Activated CD8-positive, alpha-beta memory T cell treated with anti-CD3 and anti-CD28 coated beads for 4 hours (primary cell): ENCODE data around the gene VARS1.
"Not testable (repeated sequence)": the region's sequence is repeated elsewhere in the genome, so short reads cannot be mapped to it uniquely, and the experiment has no call there.

Experiments
- DNase-seq, 2 donors: peaks; one replicate each; pipeline ENCODE4 v3.0.0-alpha.2; 2020; ENCODE audit warnings: low read depth in 2 of 2

VARS1 gene

GRCh38 chr6:31795616-31796298 is at the start of gene VARS1:
Gene VARS1, minus strand, starts transcription at chr6:31795752. Its CDS starts 535 bp downstream, at chr6:31795217.
- peak; percentile 64 to 65 for DNase-seq

- DNase-seq = no peak
Measured at GRCh38 chr6:31844507-31844906, 49.0 kb upstream of the VARS1 start.

GRCh38 chr6:31842053-31842452 is 46.5 kb upstream of the VARS1 start:
- DNase-seq = no peak

- not testable (repeated sequence) for DNase-seq
Measured at GRCh38 chr6:31839779-31840126, 44.2 kb upstream of the VARS1 start.

GRCh38 chr6:31838968-31839367 is 43.4 kb upstream of the VARS1 start:
- DNase-seq = no peak

GRCh38 chr6:31838114-31838553 is 42.6 kb upstream of the VARS1 start:
- not testable (repeated sequence) for DNase-seq

GRCh38 chr6:31837369-31838113 is 42.0 kb upstream of the VARS1 start:
- no peak for DNase-seq

- DNase-seq = no peak
Measured at GRCh38 chr6:31836474-31837368, 41.2 kb upstream of the VARS1 start.

- no peak for DNase-seq
Measured at GRCh38 chr6:31836047-31836473, 40.5 kb upstream of the VARS1 start.

GRCh38 chr6:31834367-31835250 is 39.1 kb upstream of the VARS1 start:
- DNase-seq = peak; percentile 54 to 61

- DNase-seq = no peak
Measured at GRCh38 chr6:31831350-31832215, 36.0 kb upstream of the VARS1 start.

- DNase-seq = no peak
Measured at GRCh38 chr6:31830886-31831335, 35.4 kb upstream of the VARS1 start.

GRCh38 chr6:31829633-31830283 is 34.2 kb upstream of the VARS1 start:
- DNase-seq = no peak

GRCh38 chr6:31827286-31828079 is 31.9 kb upstream of the VARS1 start, which contains the start of gene HSPA1B:
Gene HSPA1B, plus strand, starts transcription at chr6:31827738. Its CDS starts 213 bp downstream, at chr6:31827951.
- DNase-seq = peak; percentile 78 to 83

GRCh38 chr6:31826793-31827285 is 31.3 kb upstream of the VARS1 start:
- DNase-seq = no peak

GRCh38 chr6:31825553-31825952 is 30.0 kb upstream of the VARS1 start:
- DNase-seq = no peak

- not testable (repeated sequence) for DNase-seq
Measured at GRCh38 chr6:31823592-31824196, 28.1 kb upstream of the VARS1 start.
